HG02571 (cell line): ENCODE results near the gene UCK2.

Experiments used
- ATAC-seq: cut with Tn5 transposase; IDR thresholded peaks from one replicate; pipeline ENCODE4 v1.9.1; 2021; ENCODE audit warnings: mild to moderate bottlenecking, moderate library complexity; ENCODE audit not compliant: unreplicated experiment

UCK2 gene

GRCh38 chr1:165877411-165877810 lies 50.0 kb downstream of the UCK2 start:
- ATAC-seq = no peak

- ATAC-seq = peak; percentile 47
These were observed 50.6 kb downstream of the UCK2 start for GRCh38 chr1:165877940-165878556.

GRCh38 chr1:165879946-165880345 lies 52.5 kb downstream of the UCK2 start:
- no peak for ATAC-seq

- ATAC-seq = no peak
These were observed 53.6 kb downstream of the UCK2 start for GRCh38 chr1:165880993-165881392.

GRCh38 chr1:165882168-165882837 lies 54.9 kb downstream of the UCK2 start:
- no peak for ATAC-seq

- no peak for ATAC-seq
These were observed 55.6 kb downstream of the UCK2 start for GRCh38 chr1:165883056-165883455.

GRCh38 chr1:165884009-165884689 lies 56.7 kb downstream of the UCK2 start:
- ATAC-seq = no peak

- ATAC-seq = no peak
These were observed 57.4 kb downstream of the UCK2 start for GRCh38 chr1:165884690-165885304.

GRCh38 chr1:165885305-165885694 lies 57.9 kb downstream of the UCK2 start:
- no peak for ATAC-seq

- ATAC-seq = no peak
These were observed 58.8 kb downstream of the UCK2 start for GRCh38 chr1:165886193-165886592.

GRCh38 chr1:165886983-165887382 lies 59.6 kb downstream of the UCK2 start:
- ATAC-seq = no peak

- no peak for ATAC-seq
These were observed 60.6 kb downstream of the UCK2 start for GRCh38 chr1:165887877-165888551.

- no peak for ATAC-seq
These were observed 61.1 kb downstream of the UCK2 start for GRCh38 chr1:165888552-165888920.

GRCh38 chr1:165890684-165891083 lies 63.3 kb downstream of the UCK2 start:
- no peak for ATAC-seq

- ATAC-seq = no peak
These were observed 63.9 kb downstream of the UCK2 start for GRCh38 chr1:165891111-165891860.

- no peak for ATAC-seq
These were observed 65.5 kb downstream of the UCK2 start for GRCh38 chr1:165892935-165893334.

GRCh38 chr1:165893507-165893906 lies 66.1 kb downstream of the UCK2 start:
- no peak for ATAC-seq

GRCh38 chr1:165894591-165894990 lies 67.2 kb downstream of the UCK2 start:
- no peak for ATAC-seq

GRCh38 chr1:165895451-165895871 lies 68.0 kb downstream of the UCK2 start:
- ATAC-seq = no peak

- ATAC-seq = no peak
These were observed 68.9 kb downstream of the UCK2 start for GRCh38 chr1:165896277-165896676.
